ENCODE results near the gene TTLL9.

GRCh38 chr20:31937820-31938219, 67.4 kb downstream of the TTLL9 start:
- no peak for TF ChIP-seq CTCF (optimal IDR thresholded peaks at IDR 0.05 in 1 of 3, IDR thresholded peaks at IDR 0.05 in 1 of 3, conservative IDR thresholded peaks at IDR 0.05 in 1 of 3; ENCODE audit: extremely low read depth in 1 of 3, insufficient read depth in 2 of 3, low read length in 3 of 3)
- TF ChIP-seq EZH2 (IDR thresholded peaks at IDR 0.05; ENCODE audit: low read length): no peak
